ENCODE data around the gene PCA3.
A peak's percentile ranks its signal among the peaks of the same experiment; 100 is the strongest.

PCA3 gene

DNA sequence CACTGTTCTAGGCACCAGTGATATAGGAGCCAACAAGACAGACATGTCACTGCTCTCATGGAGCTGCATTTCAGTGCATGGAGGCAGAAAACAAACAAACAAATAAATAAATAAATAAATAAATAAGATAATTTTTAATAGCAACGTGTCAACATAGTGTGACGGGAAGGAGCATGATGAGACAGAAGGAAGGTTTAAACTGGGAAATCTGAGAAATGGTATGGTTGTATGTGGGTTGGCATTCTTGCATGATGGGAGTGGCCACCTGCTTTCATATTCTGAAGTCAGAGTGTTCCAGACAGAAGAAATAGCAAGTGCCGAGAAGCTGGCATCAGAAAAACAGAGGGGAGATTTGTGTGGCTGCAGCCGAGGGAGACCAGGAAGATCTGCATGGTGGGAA lies at the start of gene PCA3:
TSS of gene PCA3 (plus strand) at position 301 of the 400 bp plus-strand sequence.
- peak within 1 kb of the TSS; percentile 56 for H3K27ac ChIP-seq
- TF ChIP-seq, protein P1, sequence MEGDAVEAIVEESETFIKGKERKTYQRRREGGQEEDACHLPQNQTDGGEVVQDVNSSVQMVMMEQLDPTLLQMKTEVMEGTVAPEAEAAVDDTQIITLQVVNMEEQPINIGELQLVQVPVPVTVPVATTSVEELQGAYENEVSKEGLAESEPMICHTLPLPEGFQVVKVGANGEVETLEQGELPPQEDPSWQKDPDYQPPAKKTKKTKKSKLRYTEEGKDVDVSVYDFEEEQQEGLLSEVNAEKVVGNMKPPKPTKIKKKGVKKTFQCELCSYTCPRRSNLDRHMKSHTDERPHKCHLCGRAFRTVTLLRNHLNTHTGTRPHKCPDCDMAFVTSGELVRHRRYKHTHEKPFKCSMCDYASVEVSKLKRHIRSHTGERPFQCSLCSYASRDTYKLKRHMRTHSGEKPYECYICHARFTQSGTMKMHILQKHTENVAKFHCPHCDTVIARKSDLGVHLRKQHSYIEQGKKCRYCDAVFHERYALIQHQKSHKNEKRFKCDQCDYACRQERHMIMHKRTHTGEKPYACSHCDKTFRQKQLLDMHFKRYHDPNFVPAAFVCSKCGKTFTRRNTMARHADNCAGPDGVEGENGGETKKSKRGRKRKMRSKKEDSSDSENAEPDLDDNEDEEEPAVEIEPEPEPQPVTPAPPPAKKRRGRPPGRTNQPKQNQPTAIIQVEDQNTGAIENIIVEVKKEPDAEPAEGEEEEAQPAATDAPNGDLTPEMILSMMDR (conservative IDR thresholded peaks at IDR 0.05) = no peak

DNA sequence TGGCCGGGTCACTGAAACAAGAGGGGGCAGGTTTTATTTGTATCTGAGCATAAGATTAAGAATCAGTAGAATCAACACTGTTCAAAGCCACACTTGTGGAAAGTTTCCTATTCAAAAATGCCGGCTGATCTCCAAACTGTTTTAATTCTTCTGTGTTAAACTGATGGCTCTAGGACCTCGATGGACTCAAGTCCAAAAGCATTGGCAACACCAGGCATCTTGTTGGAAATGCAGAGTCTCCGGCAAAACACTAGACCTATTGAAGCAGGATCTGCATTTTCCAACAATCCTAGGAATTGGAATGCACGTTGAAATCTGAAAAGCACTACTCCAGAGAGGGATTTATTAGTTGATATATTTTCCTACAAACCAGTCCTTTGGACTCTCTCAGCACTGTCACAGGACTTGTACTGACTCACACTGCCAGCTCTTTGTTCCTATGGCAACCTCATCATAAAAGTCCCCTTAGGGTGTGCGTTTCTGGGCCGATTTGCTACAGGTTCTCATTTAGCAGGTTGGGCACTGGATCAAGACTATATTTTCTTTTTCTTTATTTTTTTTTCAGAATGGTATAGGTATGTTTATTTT lies 48.1 kb upstream of the PCA3 start:
- TF ChIP-seq, protein P1 (conservative IDR thresholded peaks at IDR 0.05) = no peak
- H3K27ac ChIP-seq = no peak overlapping the region

DNA sequence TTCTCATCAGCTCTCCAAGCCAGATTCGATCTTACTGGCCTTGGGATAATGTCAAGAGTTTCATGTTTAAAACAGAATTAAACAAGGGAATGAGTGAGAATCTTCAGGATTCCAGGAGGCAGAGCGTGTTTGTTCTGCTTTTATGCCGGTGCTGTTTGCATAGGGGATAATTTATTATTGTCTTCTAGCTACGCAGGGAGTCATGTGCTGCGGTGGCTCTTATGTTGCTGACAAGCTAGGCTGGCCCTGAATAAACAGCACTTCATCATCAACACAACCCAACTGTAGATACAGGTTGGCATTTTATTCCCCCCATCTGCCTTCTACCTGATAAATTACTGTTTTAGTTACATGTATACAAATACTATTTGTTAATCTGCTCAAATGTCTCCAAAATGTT lies 47.1 kb upstream of the PCA3 start:
- TF ChIP-seq, protein P1 (conservative IDR thresholded peaks at IDR 0.05) = no peak
- H3K27ac ChIP-seq = no peak overlapping the region

DNA sequence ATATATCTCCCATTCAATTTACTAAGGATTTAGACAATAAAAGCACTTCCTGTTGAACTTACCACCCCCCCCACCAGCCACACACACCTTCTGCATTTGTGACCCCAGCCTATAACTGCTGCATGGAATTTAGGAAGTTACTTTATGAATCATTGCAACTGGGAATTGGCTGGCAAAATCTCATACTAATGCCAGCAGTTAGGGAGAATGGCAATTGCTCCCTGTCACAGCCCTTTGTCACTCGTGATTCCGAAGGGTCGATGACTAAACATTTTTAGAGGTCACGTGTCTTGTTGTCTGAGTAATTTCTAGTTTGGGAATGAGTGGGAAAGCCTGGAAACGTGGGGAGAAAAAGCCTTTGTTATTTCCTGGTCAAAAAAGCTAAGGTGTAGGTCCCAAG lies 46.6 kb upstream of the PCA3 start:
- TF ChIP-seq, protein P1 (conservative IDR thresholded peaks at IDR 0.05) = no peak
- H3K27ac ChIP-seq = no peak overlapping the region

DNA sequence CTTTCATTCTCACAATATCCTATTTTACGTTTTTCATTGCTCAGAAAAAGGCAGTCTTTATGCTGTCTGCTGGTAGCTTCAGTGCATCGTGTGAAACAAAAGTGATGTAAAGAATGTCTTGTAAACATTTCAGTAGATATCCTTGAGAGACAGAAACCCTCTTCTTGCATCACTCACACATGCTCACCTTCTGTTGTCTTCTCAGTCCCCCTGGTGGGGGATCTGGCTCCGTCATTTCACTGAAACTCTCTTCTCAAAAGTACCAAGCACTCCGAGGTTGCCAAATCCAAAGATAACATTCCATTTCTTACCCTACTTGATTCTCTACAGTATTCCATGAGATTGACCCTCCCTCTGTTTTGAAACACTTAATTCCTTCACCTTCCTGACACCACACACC lies 46.1 kb upstream of the PCA3 start:
- H3K27ac ChIP-seq = no peak overlapping the region
- TF ChIP-seq, protein P1 (conservative IDR thresholded peaks at IDR 0.05) = no peak

DNA sequence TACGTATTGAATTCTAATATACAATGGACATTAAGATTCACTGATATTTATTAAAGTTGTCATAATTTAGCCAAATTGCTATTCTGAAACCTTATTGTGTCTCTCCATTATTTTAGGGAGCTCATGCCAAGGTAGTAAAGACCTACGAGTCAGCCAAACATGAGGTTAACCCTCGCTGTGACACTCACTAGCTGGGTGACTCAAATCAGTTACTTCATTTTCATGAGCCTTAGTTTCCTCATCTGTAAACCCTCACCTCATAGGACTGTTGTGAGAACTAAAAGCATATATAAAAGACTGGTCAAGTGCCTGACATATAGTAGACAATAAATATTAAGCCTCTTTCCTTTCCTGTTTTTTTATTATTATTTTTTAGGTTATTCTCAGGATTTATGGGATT lies 44.0 kb upstream of the PCA3 start:
- no peak overlapping the region for H3K27ac ChIP-seq
- TF ChIP-seq, protein P1 (conservative IDR thresholded peaks at IDR 0.05) = no peak

DNA sequence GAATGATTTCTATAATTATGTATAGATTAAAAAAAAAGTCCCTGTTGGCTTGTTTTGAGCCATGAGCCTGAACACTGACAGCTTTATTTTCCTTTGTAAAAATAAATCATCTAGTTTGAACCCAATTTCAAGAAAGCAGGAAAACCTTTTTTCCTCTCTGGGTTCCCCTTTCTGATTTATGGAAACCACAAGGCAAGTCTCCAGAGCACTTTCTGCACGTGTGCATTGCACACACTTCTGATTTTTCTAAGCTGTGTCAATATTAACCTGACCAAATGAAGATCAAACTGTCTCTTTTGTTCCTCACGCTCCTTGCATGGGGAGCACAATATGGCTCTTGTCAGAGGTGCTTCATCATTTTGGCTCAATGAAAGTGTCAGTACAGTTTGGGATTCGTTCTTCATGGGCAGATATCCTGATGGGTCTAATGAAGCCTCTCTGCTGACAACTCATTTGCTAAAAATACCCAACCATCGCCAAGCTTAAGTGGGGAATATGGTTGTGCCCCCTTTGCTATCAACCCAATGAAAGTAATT lies 39.2 kb upstream of the PCA3 start:
- TF ChIP-seq, protein P1 (conservative IDR thresholded peaks at IDR 0.05) = no peak
- no peak overlapping the region for H3K27ac ChIP-seq

Measured in VCaP (cell line).